ENCODE measurements around the gene CLEC3B. TPM values are rescaled to one million over a fixed set of nuclear protein-coding genes. Genes with fewer than 3 reads are reported as not detected.

CLEC3B gene
- total and polyA plus RNA-seq, 2 of the 8 experiments (the other 6 are each of a cell fraction or from before 2014, with no cell fraction given): 0.32 TPM; not detected in 1

DNA sequence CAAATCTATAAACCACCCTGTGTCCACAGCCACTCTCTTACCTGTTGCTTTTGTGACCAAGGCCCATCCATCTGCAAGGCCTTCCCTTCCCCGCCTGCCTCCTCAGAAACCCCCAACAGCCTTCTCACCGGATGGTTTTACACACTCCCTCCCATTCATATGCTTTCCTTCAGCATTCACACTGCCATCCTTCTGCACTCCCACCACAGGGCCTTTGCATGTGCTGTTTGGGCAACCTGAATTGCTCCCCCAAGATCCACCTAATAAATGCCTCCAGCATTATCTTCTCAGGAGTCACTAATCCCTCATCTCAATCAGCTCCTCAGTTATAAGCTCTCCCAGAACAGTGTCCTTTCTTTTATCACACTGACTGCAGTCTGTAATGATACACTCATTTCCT is 6.0 kb downstream of the CLEC3B start:
- CTCF ChIA-PET (ENCODE audit: partially characterized antibody): interaction anchor here (1.3 to 2.3 kb wide), 3 partner anchors 12 to 178 kb away, joined by 4 to 9 read pairs (median 7); no protein-coding TSS in a partner anchor
- no peak for DNase-seq (ENCODE audit: low read depth in 1 of 2, low spot score in 2 of 2)
- H3K4me3 ChIP-seq (ENCODE audit: extremely low read depth in 1 of 4, insufficient read depth in 2 of 4, low read depth in 3 of 4, low read length in 4 of 4): no peak overlapping the region

More for the DNA sequence above, 6.0 kb downstream of the CLEC3B start:
- 85% methylated on average over 2 of the region's 2 CpGs; no CpG with 5 or more reads in 1 of the 2 experiments for WGBS, 2 experiments (ENCODE audit: extremely low coverage in 1 of 2, insufficient coverage in 1 of 2, insufficient read length in 1 of 2, insufficient replicate concordance in 2 of 2, low coverage in 1 of 2, low lambda C conversion rate in 2 of 2, missing lambda C conversion rate in 1 of 2)
- Histone ChIP-seq H3K14ac (ENCODE audit: insufficient read length) (no peak overlapping the region), H3K79me1 (ENCODE audit: low read depth, low read length) (no peaks in the 10 kb centered on the region), H2BK15ac (ENCODE audit: low read length) (no peak overlapping the region), H2AK5ac (ENCODE audit: low read depth, low read length) (no peak overlapping the region), H4K91ac (replicated peaks; ENCODE audit: insufficient read length, low read length) (no peak overlapping the region), H4K8ac (ENCODE audit: extremely low read depth, insufficient read depth, low read length) (no peak overlapping the region), H3K23ac (ENCODE audit: insufficient read length) (no peak overlapping the region), H3K4me1 (replicated peaks in 1 of 4; ENCODE audit: control insufficient read depth in 3 of 4, insufficient read depth in 4 of 4, low read length in 3 of 4) (peaks cover 0 to 4% (median 3%) of the 10 kb centered on the region in 4 experiments; a peak in 6 of 7 replicates), H2AFZ (ENCODE audit: low read length) (no peak overlapping the region), H4K20me1 (replicated peaks in 1 of 2; ENCODE audit: control insufficient read depth in 1 of 2, insufficient read depth in 2 of 2, low read length in 2 of 2) (peaks cover 0 to 3% of the 10 kb centered on the region in 2 experiments), H3K79me2 (ENCODE audit: control insufficient read depth in 1 of 2, insufficient read depth in 2 of 2, low read length in 2 of 2) (no peaks in the 10 kb centered on the region), H3K56ac (replicated peaks; ENCODE audit: insufficient read length, low read depth, low read length) (no peak overlapping the region), H3K23me2 (ENCODE audit: low read depth, low read length) (peaks cover 3% of the 10 kb centered on the region; the same call in 1 of the 2 replicates), H3K4ac (replicated peaks; ENCODE audit: insufficient read length, low read depth, low read length) (no peak overlapping the region), H2BK5ac (ENCODE audit: low read depth, low read length) (no peak overlapping the region), H3K4me2 (ENCODE audit: insufficient read depth in 1 of 2, low read depth in 2 of 2, low read length in 2 of 2) (no peak overlapping the region), H3K36me3 (ENCODE audit: control insufficient read depth in 2 of 4, insufficient read depth in 4 of 4, low read length in 3 of 4) (no peaks in the 10 kb centered on the region), H3K9ac (replicated peaks in 1 of 4; ENCODE audit: extremely low read depth in 1 of 4, low read depth in 3 of 4, low read length in 3 of 4) (no peak overlapping the region), H2BK20ac (ENCODE audit: low read length) (no peak overlapping the region), H3K27me3 (replicated peaks in 1 of 4; ENCODE audit: control insufficient read depth in 3 of 4, extremely low read depth in 1 of 4, insufficient read depth in 3 of 4, low read length in 3 of 4) (peaks cover 15 to 33% (median 32%) of the 10 kb centered on the region in 4 experiments), H3K18ac (ENCODE audit: extremely low read depth, low read length) (no peak overlapping the region), H2BK12ac (ENCODE audit: low read depth, low read length) (no peak overlapping the region), H3K27ac (ENCODE audit: low read depth, low read length) (no peak overlapping the region), H4K5ac (ENCODE audit: insufficient read length, low read depth, low read length) (no peak overlapping the region), H3K9me3 (ENCODE audit: insufficient read depth in 2 of 2, low read depth in 1 of 2, low read length in 1 of 2) (no peaks in the 10 kb centered on the region), H2BK120ac (replicated peaks; ENCODE audit: low read depth, low read length) (no peak overlapping the region)
- POLR2A ChIA-PET (ENCODE audit: partially characterized antibody): interaction anchor here (0.6 kb wide), 1 partner anchor 11 kb away, joined by 3 read pairs; no protein-coding TSS in a partner anchor
- TF ChIP-seq TEAD4 (IDR thresholded peaks at IDR 0.05; ENCODE audit: low read depth, low read length): no peak
- no peak for TF ChIP-seq MAFK (IDR thresholded peaks at IDR 0.05; ENCODE audit: low read depth, low read length)
- TF ChIP-seq PHF8 (conservative IDR thresholded peaks at IDR 0.05; ENCODE audit: low read depth, low read length): no peak
- no peak for TF ChIP-seq JUND (IDR thresholded peaks at IDR 0.05; ENCODE audit: low read length)
- 0 out of 2 replicates have a peak, but pooled peaks have one; percentile 25 for TF ChIP-seq KDM1A (IDR thresholded peaks at IDR 0.05; ENCODE audit: borderline replicate concordance, low read length)
- no peak for TF ChIP-seq TCF12 (IDR thresholded peaks at IDR 0.05; ENCODE audit: low read depth, low read length)
- TF ChIP-seq, protein P1, sequence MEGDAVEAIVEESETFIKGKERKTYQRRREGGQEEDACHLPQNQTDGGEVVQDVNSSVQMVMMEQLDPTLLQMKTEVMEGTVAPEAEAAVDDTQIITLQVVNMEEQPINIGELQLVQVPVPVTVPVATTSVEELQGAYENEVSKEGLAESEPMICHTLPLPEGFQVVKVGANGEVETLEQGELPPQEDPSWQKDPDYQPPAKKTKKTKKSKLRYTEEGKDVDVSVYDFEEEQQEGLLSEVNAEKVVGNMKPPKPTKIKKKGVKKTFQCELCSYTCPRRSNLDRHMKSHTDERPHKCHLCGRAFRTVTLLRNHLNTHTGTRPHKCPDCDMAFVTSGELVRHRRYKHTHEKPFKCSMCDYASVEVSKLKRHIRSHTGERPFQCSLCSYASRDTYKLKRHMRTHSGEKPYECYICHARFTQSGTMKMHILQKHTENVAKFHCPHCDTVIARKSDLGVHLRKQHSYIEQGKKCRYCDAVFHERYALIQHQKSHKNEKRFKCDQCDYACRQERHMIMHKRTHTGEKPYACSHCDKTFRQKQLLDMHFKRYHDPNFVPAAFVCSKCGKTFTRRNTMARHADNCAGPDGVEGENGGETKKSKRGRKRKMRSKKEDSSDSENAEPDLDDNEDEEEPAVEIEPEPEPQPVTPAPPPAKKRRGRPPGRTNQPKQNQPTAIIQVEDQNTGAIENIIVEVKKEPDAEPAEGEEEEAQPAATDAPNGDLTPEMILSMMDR (IDR thresholded peaks at IDR 0.05; ENCODE audit: control extremely low read depth in 1 of 3, insufficient read depth in 1 of 3, low read depth in 1 of 3, low read length in 3 of 3): no peak
- FAIRE-seq: no peak
